ENCODE measurements around the gene MAK.
"Not testable (repeated sequence)": the region's sequence is repeated elsewhere in the genome, so short reads cannot be mapped to it uniquely, and the experiment has no call there.

DNA sequence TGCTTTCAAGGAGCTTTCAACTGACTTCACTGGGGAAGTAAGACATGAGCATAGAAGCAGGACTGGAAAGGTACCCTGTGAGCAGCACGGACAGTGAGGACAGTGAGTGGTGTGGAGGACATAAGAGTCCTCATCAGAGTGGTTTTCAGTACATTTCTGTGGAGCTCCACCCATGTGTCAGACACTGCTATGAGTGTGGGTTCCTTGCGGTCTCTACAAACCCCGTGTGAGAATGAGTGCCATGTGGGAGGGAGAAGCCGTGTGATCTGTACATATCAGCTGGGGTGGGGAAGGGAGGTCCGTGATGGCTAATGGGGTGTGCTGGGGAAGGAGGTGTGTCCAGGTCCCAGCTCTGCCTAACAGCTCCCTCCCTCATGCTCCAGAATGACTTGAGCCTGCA lies 86.6 kb downstream of the MAK start:
- TF ChIP-seq POLR2AphosphoS5 (IDR thresholded peaks at IDR 0.05); TAF1 (IDR thresholded peaks at IDR 0.05; ENCODE audit: low read depth); EP300 (conservative IDR thresholded peaks at IDR 0.05; ENCODE audit: poor library complexity, severe bottlenecking); SMC3 (conservative IDR thresholded peaks at IDR 0.05; ENCODE audit: poor library complexity); RAD21 (conservative IDR thresholded peaks at IDR 0.05); EZH2 (IDR thresholded peaks at IDR 0.05; ENCODE audit: borderline replicate concordance, insufficient read depth, low read length, poor library complexity, severe bottlenecking): not testable (repeated sequence)
- TF ChIP-seq, protein P1, sequence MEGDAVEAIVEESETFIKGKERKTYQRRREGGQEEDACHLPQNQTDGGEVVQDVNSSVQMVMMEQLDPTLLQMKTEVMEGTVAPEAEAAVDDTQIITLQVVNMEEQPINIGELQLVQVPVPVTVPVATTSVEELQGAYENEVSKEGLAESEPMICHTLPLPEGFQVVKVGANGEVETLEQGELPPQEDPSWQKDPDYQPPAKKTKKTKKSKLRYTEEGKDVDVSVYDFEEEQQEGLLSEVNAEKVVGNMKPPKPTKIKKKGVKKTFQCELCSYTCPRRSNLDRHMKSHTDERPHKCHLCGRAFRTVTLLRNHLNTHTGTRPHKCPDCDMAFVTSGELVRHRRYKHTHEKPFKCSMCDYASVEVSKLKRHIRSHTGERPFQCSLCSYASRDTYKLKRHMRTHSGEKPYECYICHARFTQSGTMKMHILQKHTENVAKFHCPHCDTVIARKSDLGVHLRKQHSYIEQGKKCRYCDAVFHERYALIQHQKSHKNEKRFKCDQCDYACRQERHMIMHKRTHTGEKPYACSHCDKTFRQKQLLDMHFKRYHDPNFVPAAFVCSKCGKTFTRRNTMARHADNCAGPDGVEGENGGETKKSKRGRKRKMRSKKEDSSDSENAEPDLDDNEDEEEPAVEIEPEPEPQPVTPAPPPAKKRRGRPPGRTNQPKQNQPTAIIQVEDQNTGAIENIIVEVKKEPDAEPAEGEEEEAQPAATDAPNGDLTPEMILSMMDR (IDR thresholded peaks at IDR 0.05; ENCODE audit: poor library complexity, severe bottlenecking) = not testable (repeated sequence)
- TF ChIP-seq, protein P2, sequence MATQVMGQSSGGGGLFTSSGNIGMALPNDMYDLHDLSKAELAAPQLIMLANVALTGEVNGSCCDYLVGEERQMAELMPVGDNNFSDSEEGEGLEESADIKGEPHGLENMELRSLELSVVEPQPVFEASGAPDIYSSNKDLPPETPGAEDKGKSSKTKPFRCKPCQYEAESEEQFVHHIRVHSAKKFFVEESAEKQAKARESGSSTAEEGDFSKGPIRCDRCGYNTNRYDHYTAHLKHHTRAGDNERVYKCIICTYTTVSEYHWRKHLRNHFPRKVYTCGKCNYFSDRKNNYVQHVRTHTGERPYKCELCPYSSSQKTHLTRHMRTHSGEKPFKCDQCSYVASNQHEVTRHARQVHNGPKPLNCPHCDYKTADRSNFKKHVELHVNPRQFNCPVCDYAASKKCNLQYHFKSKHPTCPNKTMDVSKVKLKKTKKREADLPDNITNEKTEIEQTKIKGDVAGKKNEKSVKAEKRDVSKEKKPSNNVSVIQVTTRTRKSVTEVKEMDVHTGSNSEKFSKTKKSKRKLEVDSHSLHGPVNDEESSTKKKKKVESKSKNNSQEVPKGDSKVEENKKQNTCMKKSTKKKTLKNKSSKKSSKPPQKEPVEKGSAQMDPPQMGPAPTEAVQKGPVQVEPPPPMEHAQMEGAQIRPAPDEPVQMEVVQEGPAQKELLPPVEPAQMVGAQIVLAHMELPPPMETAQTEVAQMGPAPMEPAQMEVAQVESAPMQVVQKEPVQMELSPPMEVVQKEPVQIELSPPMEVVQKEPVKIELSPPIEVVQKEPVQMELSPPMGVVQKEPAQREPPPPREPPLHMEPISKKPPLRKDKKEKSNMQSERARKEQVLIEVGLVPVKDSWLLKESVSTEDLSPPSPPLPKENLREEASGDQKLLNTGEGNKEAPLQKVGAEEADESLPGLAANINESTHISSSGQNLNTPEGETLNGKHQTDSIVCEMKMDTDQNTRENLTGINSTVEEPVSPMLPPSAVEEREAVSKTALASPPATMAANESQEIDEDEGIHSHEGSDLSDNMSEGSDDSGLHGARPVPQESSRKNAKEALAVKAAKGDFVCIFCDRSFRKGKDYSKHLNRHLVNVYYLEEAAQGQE (IDR thresholded peaks at IDR 0.05; ENCODE audit: borderline replicate concordance) = not testable (repeated sequence)
